SIG-M5 (cell line): ENCODE results near the gene AMBN.
"Not testable (repeated sequence)": the region's sequence is repeated elsewhere in the genome, so short reads cannot be mapped to it uniquely, and the experiment has no call there.

Experiments used
- DNase-seq: peaks from one replicate; lab custom pipeline; 2025; lab: John Stamatoyannopoulos, UW

The AMBN gene

DNA sequence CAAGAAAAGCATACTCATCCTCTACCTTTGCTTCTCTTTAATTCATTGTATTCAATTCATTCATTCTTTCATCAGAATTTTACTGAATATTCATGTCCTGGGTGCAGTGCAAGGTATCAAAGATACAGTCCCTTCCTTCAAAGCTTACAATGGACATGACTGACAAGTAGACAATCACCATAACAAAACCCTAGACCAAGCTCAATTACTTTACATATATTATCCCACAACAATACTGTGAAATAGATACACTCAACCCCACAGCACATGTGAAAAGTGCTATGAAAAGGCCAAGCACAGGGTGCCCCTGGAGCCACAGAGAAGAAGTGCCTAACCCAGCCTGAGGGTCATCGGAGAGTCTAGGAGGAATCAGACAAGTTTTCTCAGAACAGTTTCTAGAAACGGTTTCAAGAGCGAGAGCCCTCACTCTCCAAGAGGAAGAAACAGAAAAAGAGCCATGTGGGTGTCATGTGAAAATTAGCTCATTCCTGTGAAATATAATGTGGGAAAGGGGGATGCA, 15.3 kb downstream of the AMBN start:
- no peak for DNase-seq

DNA sequence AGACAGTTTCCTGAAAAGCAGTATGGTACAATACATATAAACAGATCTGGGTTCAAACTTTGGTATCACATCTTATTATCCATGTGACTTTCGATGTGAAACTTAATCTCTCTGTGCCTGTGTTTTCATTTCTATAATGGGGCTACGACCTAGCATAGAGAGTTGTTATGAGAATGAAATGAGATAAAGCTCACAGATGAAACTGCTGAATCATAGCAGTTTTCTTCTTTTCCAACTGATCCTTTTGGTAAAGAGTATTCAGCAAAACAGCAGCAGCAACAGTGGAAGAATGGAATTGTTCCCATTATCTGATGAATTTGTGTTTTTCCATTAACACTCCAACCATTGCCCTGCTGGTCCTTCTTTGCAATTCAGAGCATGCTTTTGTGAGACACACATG, 16.3 kb downstream of the AMBN start:
- no peak for DNase-seq

DNA sequence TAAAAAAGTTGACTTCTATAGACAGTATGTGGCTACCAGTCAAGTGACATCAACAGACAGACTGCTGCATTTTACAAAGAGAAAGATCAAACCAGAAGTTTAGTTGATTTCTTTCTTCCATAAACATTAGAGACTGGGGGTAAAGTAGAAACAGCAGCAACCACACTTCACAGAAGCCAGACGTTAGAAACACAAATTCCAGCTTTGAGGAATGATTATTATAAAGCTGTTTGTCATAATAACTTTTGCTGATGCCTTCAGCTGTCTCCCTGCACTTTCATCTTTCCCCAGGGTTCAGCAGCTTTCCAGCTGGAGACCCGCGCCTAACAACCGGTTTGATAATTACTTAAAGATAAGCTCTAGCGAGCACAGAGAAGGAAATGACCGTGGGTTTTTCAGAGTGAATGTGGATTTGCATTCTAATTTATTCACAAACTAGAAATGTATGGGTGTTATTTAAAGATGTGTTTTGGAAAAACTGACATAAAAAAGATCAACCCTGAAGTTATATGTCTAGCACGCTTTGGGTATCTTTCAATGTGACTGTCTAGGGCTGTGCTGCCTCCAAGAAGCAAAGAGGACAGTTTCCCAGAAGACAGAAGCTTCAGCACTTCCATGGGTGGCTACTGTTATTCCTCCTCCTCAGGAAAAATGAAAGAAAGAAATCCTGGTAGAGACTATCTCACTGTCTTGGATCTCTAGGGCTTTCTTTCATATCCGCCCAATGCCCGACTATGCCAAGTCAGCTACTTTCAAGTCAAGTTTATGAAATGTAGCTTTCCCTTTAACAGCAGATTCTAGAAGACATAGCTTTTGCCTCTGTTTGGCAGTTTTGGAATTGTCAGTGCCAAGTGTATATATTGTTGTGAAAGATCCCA, 21.5 kb downstream of the AMBN start:
- DNase-seq = no peak

DNA sequence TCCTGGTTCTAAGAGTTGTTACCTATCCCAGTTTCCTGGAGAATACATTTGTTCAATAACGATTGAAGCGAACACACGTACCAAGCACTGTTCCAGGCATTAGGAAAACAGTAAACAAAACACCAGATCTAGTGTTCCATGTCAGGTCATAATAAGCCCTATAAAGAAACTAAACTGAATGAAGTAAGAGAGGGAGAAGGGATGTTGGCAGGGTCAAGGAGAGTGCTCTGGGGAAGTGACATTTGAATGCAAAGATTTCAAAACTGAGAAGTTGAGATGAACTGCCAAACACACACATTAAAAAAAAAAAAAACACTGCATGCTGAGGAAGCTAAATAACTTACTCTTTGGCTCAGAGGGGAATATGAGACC, 22.1 kb downstream of the AMBN start:
- DNase-seq = no peak

DNA sequence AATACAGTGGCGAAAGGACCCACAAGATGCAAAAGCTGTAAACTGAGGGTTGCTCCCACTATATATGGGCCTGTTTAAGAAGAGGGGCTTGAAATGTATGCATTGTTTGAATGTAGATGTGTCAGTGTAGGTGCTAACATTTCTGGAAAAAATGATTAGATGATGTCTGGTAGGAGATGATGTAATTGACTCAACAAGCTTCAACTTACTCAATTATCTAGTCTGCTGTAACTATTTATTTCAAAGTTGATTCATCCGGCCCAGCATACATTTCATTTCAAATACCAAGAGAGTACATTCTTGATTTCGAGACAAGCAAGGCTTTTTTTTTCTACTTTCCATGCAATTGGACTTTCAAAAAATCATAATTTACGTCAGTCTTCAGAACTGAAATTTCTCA, 27.2 kb downstream of the AMBN start:
- DNase-seq = no peak

DNA sequence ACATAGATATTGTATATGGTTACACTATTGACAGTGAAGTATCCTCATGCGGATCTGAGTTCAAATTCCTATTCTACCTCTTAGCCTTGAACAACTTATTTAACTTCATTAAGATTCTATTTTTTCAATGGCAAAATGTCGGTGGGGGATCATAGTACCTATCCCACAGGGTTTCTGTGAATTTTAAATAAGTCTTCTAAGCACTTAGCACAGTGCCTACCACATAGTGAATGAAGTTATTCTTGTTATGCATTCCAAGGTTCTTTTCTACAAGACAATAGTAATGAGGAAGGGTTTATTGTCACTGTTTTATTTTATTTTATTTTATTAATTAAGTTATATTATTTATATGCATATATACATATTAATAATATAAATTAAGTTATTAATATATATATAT, 27.7 kb downstream of the AMBN start:
- DNase-seq = no peak

DNA sequence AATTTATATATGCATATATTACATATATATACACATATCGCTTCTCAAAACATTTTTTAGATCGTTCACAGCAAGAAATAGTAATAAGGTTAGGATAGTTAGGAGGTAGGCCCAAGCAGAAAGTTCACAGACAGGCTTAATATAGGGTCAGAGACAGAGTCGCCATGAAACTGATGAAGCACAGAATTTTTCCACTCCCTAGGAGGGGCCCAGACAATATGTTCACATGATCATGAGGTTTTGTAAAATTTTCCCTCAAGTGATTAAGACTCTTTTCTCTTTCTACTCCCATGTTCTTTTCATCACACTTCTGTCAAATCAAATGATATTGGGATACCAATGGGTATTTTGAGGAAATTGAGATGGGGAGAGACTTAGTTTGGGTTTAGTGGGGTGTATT, 31.3 kb downstream of the AMBN start:
- no peak for DNase-seq

DNA sequence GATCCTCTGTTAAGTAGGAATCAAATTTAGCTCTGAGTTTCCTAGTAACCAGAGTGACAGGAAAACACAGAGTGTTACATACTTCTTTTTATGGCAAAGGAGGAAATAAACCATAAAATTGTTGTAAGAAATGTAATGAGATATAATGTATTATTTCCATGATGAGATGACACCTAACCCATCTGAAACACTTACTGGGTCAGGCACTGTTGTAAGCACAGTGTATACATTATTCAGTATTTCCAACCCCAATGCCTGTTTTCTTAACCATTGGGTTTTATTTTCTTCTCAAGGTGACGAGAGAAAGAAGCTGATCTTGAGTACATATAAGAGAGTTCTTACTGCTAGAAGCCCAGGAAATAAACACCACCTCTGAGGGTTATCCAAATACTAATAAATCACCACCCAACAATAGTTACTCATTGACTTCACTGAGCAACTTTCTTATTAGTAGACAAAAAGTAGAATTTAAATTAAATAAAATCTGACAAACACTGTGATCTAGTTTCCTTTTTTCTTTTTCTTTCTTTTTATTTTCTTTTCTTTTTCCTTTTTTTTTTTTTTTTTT, 32.3 kb downstream of the AMBN start:
- no peak for DNase-seq

DNA sequence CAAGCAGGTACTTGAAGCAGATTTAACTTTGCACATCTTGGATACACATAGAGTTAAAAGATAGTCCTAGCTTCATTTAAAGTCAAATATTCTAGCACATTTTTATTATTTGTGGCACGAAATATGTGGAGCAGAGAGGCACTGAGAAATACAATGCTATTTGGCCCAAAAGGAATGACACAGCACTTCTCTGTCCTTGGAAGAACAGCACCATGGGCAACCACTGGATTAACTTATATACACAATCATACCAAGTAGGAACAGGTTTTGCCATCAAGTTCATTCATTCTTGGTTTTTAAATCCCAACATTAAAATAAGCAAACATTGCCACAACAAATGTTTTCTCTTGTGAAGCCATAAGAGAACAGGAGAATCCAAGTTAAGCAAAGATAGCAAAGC, 35.6 kb downstream of the AMBN start:
- no peak for DNase-seq

DNA sequence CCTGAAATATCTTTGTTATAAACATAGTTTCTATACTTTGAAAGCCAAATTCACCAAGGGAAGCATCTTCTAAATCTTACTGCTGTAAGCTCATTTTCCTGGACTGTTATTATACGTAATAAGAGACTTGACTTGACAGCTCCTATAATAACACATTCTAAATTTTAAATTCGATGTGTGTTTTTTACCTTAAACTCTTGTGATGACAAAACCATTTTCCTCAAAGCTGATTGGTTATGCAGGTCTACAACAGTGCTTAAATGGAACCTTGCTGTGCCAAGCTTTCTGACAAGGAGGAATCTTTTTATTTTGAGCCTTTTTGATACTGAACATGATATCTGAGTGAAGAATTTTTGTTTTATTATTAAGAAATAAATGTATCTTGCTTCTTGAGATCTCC, 36.4 kb downstream of the AMBN start, which contains the start of gene ENAM:
Gene ENAM (plus strand): TSS at position 301 of the 400 bp plus-strand sequence. CDS start 757 bp downstream, outside the sequence.
- no peak for DNase-seq

DNA sequence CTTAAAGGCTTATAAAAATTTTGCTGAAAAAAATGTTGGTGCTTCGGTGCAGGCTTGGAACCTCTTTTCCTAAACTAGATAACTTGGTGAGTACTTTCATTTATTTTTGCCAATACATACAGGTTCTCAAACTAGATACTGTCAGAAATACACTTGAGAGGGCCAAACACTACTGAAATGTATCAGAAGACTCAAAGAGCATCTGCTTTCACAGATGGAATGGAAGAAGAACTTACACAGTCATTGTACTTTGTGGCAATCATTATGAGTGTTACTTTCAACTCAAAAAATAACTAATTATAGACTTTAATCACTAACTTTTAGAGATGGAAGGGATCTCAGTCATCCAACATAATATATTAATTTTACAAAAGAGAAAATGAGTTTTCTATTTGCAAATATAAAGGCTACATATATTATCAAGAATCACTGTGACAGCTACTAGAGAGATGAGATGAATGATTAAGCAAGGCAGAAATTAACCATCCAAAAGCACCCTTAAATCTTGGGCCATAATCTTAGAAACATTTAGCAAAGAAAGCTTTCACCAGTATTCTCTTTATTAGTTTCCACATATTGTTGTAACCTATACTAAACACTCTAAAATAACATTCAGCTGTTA, 37.5 kb downstream of the AMBN start:
- DNase-seq = no peak

DNA sequence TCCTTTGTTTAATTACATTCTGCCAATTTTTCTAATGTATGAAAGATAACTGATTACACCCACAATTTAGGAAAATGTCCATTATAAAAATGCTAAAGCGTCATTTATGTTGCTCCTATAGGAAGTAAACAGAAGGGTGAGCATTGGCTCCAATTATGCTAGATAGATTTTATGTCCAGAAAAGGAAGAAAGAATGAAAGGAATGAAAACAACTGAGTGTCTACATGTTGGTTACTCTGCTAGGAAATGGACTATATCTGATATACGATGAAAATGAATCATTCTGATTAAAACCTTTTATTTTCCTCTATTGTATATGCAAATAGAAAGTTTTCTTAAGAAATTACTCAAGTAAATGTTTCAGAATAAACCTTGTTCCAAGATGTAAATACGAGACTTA, 38.1 kb downstream of the AMBN start:
- DNase-seq = no peak

DNA sequence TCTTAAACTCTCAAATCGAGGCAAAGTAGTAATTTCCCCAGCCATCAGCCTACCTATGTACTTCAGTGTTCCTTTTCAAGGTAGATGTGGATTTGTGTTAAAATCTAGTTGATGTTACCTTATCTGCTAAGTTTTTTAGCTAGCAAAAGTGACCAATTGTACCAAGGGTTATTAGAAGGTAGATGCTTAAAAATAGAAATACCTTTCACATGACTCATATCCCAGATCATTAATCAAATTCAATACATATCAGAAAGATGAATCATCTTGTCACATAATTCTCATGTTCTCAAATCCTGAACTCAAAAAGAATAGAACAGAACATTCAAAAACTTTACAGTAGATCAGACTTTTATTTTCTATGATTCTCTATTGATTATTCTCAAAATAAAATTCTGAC, 40.0 kb downstream of the AMBN start:
- no peak for DNase-seq

DNA sequence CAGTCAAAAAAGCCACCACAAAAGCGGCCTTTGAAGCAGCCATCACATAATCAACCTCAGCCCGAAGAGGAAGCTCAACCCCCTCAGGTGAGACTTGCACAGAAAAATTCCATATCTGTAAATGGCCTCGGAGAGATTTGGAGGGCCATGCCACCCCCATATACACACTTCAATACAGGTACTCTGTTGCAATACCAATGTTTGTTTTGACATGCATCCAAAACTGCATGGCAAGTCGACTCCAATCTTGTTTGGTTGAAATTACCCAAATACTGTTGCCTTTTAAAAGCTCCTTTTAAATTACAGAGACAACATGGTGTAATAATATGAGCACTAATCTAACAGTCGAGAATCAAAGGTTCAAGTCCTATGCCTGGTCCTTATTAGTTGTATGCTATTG, 42.4 kb downstream of the AMBN start:
- DNase-seq = no peak

DNA sequence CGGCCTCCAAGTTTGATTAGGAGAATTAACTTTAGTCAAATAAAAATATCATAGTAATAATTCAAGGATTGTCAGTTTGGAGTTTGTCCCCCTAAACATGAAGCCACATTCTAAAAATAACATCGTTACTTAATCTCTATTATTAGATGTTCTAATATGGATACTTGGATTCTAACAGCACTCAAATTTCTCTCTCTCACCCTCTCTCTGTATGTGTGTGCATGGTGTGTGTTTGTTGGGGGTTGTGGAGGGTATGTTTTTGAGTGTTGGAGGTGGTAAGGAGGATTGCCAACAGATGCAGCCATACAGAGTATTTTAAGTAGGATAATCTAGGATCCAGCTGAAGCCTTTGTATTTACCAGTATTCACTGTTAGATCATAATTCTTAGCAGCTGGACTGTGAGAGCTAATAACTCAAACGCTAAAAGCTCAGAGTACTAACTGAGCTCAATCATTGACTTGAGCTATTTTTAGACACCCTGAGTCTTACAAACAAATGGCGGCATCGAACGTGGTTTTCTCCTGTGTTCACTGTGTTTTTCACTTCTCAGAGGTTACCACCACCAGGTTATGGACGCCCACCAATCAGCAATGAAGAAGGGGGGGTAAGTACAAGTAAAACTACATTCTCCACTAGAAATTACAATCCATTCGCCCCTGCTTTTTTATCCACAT, 45.3 kb downstream of the AMBN start:
- no peak for DNase-seq

DNA sequence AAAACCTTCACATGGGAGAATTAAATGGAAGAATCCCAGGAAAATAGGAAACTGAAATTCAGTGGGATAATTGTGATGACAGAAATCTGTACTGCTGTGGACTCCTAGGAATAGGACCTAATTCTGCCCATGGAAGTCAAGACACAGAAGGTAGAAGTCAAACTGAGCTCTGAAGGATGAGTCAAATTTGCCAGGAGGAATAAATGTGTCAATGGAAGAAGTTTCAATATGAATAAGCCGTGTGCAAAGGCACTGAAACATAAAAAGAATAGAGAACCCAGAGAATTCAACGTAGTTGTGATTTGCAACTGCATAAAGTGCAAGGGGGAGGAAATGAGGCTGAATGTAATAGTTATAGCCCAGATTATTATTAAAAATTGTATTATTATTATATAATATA, 48.1 kb downstream of the AMBN start:
- no peak for DNase-seq

DNA sequence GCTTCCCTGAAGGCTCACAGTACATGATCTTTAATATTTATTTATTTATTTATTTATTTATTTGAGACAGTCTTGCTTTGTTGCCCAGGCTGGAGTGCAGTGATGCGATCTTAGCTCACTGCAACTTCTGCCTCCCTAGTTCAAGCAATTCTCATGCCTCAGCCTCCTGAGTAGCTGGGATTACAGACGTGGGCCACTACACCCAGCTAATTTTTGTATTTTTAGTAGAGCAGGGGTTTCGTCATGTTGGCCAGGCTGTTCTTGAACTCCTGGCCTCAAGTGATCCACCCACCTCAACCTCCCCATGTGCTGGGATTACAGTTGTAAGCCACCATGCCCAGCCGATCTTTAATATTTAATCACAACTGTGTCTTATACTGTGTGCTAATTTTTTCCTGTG, 58.7 kb downstream of the AMBN start:
- DNase-seq = not testable (repeated sequence)

DNA sequence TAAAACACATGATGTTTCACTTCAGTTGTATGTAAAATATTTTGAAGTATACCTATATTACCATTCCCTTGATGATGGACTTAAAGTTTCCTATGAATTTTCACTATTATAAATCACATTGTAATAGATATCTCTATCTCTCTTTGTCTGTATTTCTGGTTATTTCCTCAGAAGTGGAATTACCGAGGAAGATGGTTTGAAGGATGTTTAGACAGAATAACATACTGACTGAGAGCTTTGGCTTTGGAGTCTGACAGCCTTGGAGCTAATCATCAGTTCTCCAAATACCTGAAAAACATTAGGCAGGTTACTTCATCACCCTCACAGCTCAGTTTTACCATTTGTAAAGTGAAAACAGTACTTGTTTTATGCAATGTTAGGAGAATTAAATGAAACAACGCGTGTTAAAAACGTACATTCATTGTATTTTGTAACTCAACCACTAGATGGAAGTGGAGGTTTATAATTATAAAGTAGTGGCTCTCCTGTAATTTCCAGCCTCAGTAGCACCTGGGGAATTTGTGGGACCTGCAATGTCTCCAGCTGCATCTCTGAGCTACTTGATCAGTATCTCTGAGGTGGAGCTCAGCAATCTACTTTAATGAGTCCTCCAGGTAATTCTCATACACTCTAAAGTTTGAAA, 59.9 kb downstream of the AMBN start:
- no peak for DNase-seq

DNA sequence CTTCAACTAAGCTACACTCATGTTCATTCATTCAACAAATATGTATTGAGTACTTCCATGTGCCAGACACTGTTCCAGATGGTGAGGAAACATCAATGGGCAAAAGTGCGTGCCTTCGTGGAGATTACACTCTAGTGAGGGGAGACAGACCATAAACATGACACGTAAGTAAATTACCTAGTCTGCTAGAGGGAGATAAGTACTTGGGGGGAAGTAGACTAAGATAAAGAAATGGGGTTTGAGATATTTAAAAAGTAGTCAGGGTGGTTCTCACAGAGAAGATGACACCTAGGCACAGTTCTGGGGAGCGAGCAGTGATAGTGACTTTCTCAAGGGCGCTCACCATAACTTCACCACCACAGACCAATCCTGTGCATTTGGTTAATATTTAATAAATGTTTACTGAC, 62.6 kb downstream of the AMBN start:
- DNase-seq = no peak
